Keratinocyte (primary cell): Measurements from ENCODE around the gene EPHA1. TPM values are rescaled to one million over a fixed set of nuclear protein-coding genes. Genes with fewer than 3 reads are reported as not detected.

Experiments
- DNase-seq: peaks from one replicate; pipeline ENCODE4 v3.0.0-alpha.2; 2011; ENCODE audit warnings: low read depth, missing footprints, low spot score
- FAIRE-seq: peaks from 2 replicates; lab custom pipeline; 2011; peaks lifted over from hg19 to GRCh38; lab: Jason Lieb, UNC
- H2AFZ ChIP-seq: 2 replicates; pipeline ENCODE4 v1.6.0; 2012; ENCODE audit warnings: low read length, control low read depth, inconsistent platforms; ENCODE audit not compliant: control insufficient read depth
- H3K27ac ChIP-seq: 2 replicates; pipeline ENCODE4 v1.5.1; 2011; ENCODE audit warnings: low read length; ENCODE audit not compliant: control insufficient read depth, insufficient read depth
- H3K27me3 ChIP-seq: 3 replicates; pipeline ENCODE4 v1.6.0; 2011; ENCODE audit warnings: low read length; ENCODE audit not compliant: control insufficient read depth, insufficient read depth; ENCODE audit errors: extremely low read depth
- H3K36me3 ChIP-seq, 2 experiments: 2 replicates in 1 of 2; 3 replicates in 1 of 2; pipeline ENCODE4 v1.5.1; 2011; ENCODE audit warnings: low read length in 2 of 2, mild to moderate bottlenecking in 1 of 2; ENCODE audit not compliant: control insufficient read depth in 2 of 2, insufficient read depth in 2 of 2; ENCODE audit errors: extremely low read depth in 1 of 2
- H3K4me1 ChIP-seq: 3 replicates; pipeline ENCODE4 v1.5.1; 2011; ENCODE audit warnings: low read length; ENCODE audit not compliant: control insufficient read depth, insufficient read depth; ENCODE audit errors: extremely low read depth
- H3K4me2 ChIP-seq: 3 replicates; pipeline ENCODE4 v1.6.0; 2011; ENCODE audit warnings: low read depth, low read length; ENCODE audit not compliant: control insufficient read depth, insufficient read depth; ENCODE audit errors: extremely low read depth
- H3K4me3 ChIP-seq, 3 experiments: fragments of 200-600 bp in 1 of 3; sonication (generic) in 1 of 3; 2 replicates in 2 of 3; 3 replicates in 1 of 3; pipeline ENCODE4 v1.5.1; 2011 to 2016; ENCODE audit warnings: low read length in 3 of 3, mild to moderate bottlenecking in 3 of 3, control low read depth in 2 of 3, inconsistent platforms in 1 of 3, low read depth in 1 of 3, mixed read lengths in 1 of 3, mixed run types in 1 of 3, moderate library complexity in 1 of 3; ENCODE audit not compliant: control insufficient read depth in 2 of 3, insufficient read depth in 2 of 3; ENCODE audit errors: extremely low read depth in 1 of 3
- H3K79me2 ChIP-seq: 2 replicates; pipeline ENCODE4 v1.6.0; 2012; ENCODE audit warnings: low read length; ENCODE audit not compliant: control insufficient read depth, insufficient read depth
- H3K9ac ChIP-seq: 3 replicates; pipeline ENCODE4 v1.6.0; 2011; ENCODE audit warnings: low read length; ENCODE audit not compliant: control insufficient read depth, insufficient read depth; ENCODE audit errors: extremely low read depth
- H3K9me1 ChIP-seq: 3 replicates; pipeline ENCODE4 v1.6.0; 2011; ENCODE audit warnings: low read length; ENCODE audit not compliant: control insufficient read depth, insufficient read depth; ENCODE audit errors: extremely low read depth
- H3K9me3 ChIP-seq: 2 replicates; pipeline ENCODE4 v1.5.1; 2012; ENCODE audit warnings: low read depth, low read length; ENCODE audit not compliant: control insufficient read depth
- H4K20me1 ChIP-seq: 3 replicates; pipeline ENCODE4 v1.6.0; 2011; ENCODE audit warnings: low read length; ENCODE audit not compliant: control insufficient read depth, insufficient read depth; ENCODE audit errors: extremely low read depth
- CTCF ChIP-seq, 3 experiments: IDR thresholded peaks in 1 of 3; conservative IDR thresholded peaks in 1 of 3; optimal IDR thresholded peaks in 1 of 3; 2 replicates in 2 of 3; 3 replicates in 1 of 3; pipeline versions ENCODE3 to v1.5.1; 2011; ENCODE audit warnings: low read length in 3 of 3, mild to moderate bottlenecking in 3 of 3, moderate library complexity in 2 of 3, control low read depth in 1 of 3, inconsistent platforms in 1 of 3; ENCODE audit not compliant: insufficient read depth in 2 of 3; ENCODE audit errors: extremely low read depth in 1 of 3
- EZH2 ChIP-seq: IDR thresholded peaks from one replicate; pipeline ENCODE4 v1.6.1; 2012; ENCODE audit warnings: inconsistent platforms, mild to moderate bottlenecking, low read length, moderate library complexity
- dilution Hi-C: fragments of 300-500 bp; cut with MboI; formaldehyde crosslinking; loops from one replicate; pipeline ENCODE4 v1.7.0; 2020; ENCODE audit warnings: low sequenced_read_pairs; ENCODE audit not compliant: extremely low pct_ligation_motif_present
- polyA plus RNA-seq, 5 experiments: library from polyadenylated mRNA; depleted of rRNA in 3 of 5; stranded (reverse) in 3 of 5; stranded (forward) in 1 of 5; unstranded in 1 of 5; fragments of >200 nt; gene quantifications; 1 replicate in 1 of 5; 2 replicates in 3 of 5; 3 replicates in 1 of 5; pipeline versions ENCODE4 v1.2.1 to v1.2.3, GENCODE V29; 2011 to 2012; ENCODE audit warnings: missing spikeins in 2 of 5, low read depth in 1 of 5, low replicate concordance in 1 of 5

The EPHA1 gene
- polyA plus RNA-seq, 1 donor (not counting 4 experiments of a cell fraction or from before 2014, with no cell fraction given): 31.9 TPM

- Histone ChIP-seq H3K36me3 (no peaks in the 10 kb centered on the region), H3K27ac (no peak overlapping the region), H3K4me2 (no peak overlapping the region), H3K4me1 (no peaks in the 10 kb centered on the region), H3K79me2 (no peaks in the 10 kb centered on the region), H3K9ac (no peak overlapping the region), H3K4me3 (no peak overlapping the region), H4K20me1 (no peaks in the 10 kb centered on the region), H3K27me3 (peaks cover 20% of the 10 kb centered on the region), H3K9me1 (no peaks in the 10 kb centered on the region), H3K9me3 (no peaks in the 10 kb centered on the region), H2AFZ (no peak overlapping the region)
- DNase-seq (no peak), FAIRE-seq (no peak)
- TF ChIP-seq EZH2 (no peak), CTCF (optimal IDR thresholded peaks at IDR 0.05 in 1 of 3, IDR thresholded peaks at IDR 0.05 in 1 of 3, conservative IDR thresholded peaks at IDR 0.05 in 1 of 3; ENCODE audit: extremely low read depth in 1 of 3, insufficient read depth in 2 of 3, low read length in 3 of 3) (no peak)
- dilution Hi-C loops: no loop called here
These were observed 54.3 kb downstream of the EPHA1 start for GRCh38 chr7:143354376-143354775.

- Histone ChIP-seq H4K20me1 (no peaks in the 10 kb centered on the region), H3K4me2 (no peak overlapping the region), H2AFZ (no peak overlapping the region), H3K27ac (no peak overlapping the region), H3K9me1 (no peaks in the 10 kb centered on the region), H3K9ac (no peak overlapping the region), H3K27me3 (peaks cover 15% of the 10 kb centered on the region), H3K36me3 (no peaks in the 10 kb centered on the region), H3K4me3 (no peak overlapping the region), H3K9me3 (no peaks in the 10 kb centered on the region), H3K4me1 (no peaks in the 10 kb centered on the region), H3K79me2 (no peaks in the 10 kb centered on the region)
- TF ChIP-seq CTCF (optimal IDR thresholded peaks at IDR 0.05 in 1 of 3, IDR thresholded peaks at IDR 0.05 in 1 of 3, conservative IDR thresholded peaks at IDR 0.05 in 1 of 3; ENCODE audit: extremely low read depth in 1 of 3, insufficient read depth in 2 of 3, low read length in 3 of 3): no peak
- no peak for TF ChIP-seq EZH2
- FAIRE-seq: no peak
- dilution Hi-C loops: no loop called here
- no peak for DNase-seq
These were observed 56.1 kb downstream of the EPHA1 start for GRCh38 chr7:143352531-143353002.
